Mesothelial cell of epicardium (in vitro differentiated cells): ENCODE measurements around the gene TLR10. TPM values are rescaled to one million over a fixed set of nuclear protein-coding genes. Genes with fewer than 3 reads are reported as not detected.

ENCODE experiments used
- DNase-seq, 2 experiments: peaks; one replicate each; pipeline ENCODE4 v3.0.0; 2021; ENCODE audit warnings: low spot score in 2 of 2; ENCODE audit not compliant: unreplicated experiment in 2 of 2
- H3K27ac Mint-ChIP-seq: 2 replicates; pipeline ENCODE4 v1.8.0; 2021; ENCODE audit warnings: mixed read lengths
- H3K27me3 Mint-ChIP-seq: 2 replicates; pipeline ENCODE4 v1.8.0; 2021; ENCODE audit warnings: low read depth, mixed read lengths
- H3K36me3 Mint-ChIP-seq: 2 replicates; pipeline ENCODE4 v1.8.0; 2021; ENCODE audit warnings: mixed read lengths
- H3K4me1 Mint-ChIP-seq: 2 replicates; pipeline ENCODE4 v1.8.0; 2021; ENCODE audit warnings: mixed read lengths
- H3K4me3 Mint-ChIP-seq: 2 replicates; pipeline ENCODE4 v1.8.0; 2021; ENCODE audit warnings: mild to moderate bottlenecking, moderate library complexity, mixed read lengths
- H3K9me3 Mint-ChIP-seq: 2 replicates; pipeline ENCODE4 v1.8.0; 2021; ENCODE audit warnings: mixed read lengths
- CTCF ChIP-seq: fragments of 200-600 bp; sonication (generic); IDR thresholded peaks from one replicate; pipeline ENCODE4 v1.5.0; 2021; ENCODE audit warnings: antibody characterized with exemption; ENCODE audit not compliant: unreplicated experiment
- total RNA-seq: library from RNA; stranded (reverse); gene quantifications from 3 replicates; pipeline ENCODE4 v1.2.1, GENCODE V29; 2021

The TLR10 gene
- total RNA-seq, 1 donor from 2014 or later, result not detected

GRCh38 chr4:38804654-38805295 is 22.0 kb upstream of the TLR10 start, which contains the start of gene TLR1:
TLR1 (minus strand) TSS chr4:38804791; CDS start chr4:38798831, 5,960 bp downstream.
- no peaks in the 10 kb centered on the region for H3K27me3 Mint-ChIP-seq
- H3K36me3 Mint-ChIP-seq, result peaks cover 6% of the 10 kb centered on the region
- H3K27ac Mint-ChIP-seq, result peak within 1 kb of the TSS; percentile 27
- H3K4me3 Mint-ChIP-seq, result no peak within 1 kb of the TSS
- H3K4me1 Mint-ChIP-seq, result peaks cover 8% of the 10 kb centered on the region
- TF ChIP-seq CTCF, result peak; percentile 77
- peaks cover 27% of the 10 kb centered on the region for H3K9me3 Mint-ChIP-seq
- DNase-seq, result no peak

GRCh38 chr4:38803833-38804653 is 21.3 kb upstream of the TLR10 start:
- no peak overlapping the region for H3K4me3 Mint-ChIP-seq
- peaks cover 28% of the 10 kb centered on the region for H3K9me3 Mint-ChIP-seq
- H3K27me3 Mint-ChIP-seq, result no peaks in the 10 kb centered on the region
- peaks cover 6% of the 10 kb centered on the region for H3K36me3 Mint-ChIP-seq
- H3K27ac Mint-ChIP-seq, result peak overlapping the region; percentile 27
- H3K4me1 Mint-ChIP-seq, result peaks cover 8% of the 10 kb centered on the region
- DNase-seq, result no peak
- no peak for TF ChIP-seq CTCF

GRCh38 chr4:38802561-38803355 is 20.0 kb upstream of the TLR10 start:
- DNase-seq, result no peak
- Mint-ChIP-seq H3K9me3 (peaks cover 28% of the 10 kb centered on the region), H3K4me1 (peaks cover 8% of the 10 kb centered on the region), H3K4me3 (no peak overlapping the region), H3K27me3 (no peaks in the 10 kb centered on the region), H3K27ac (no peak overlapping the region), H3K36me3 (peaks cover 6% of the 10 kb centered on the region)
- no peak for TF ChIP-seq CTCF

- TF ChIP-seq CTCF, result no peak
- no peak for DNase-seq
- peaks cover 8% of the 10 kb centered on the region for H3K4me1 Mint-ChIP-seq
- no peak overlapping the region for H3K4me3 Mint-ChIP-seq
- H3K27ac Mint-ChIP-seq, result no peak overlapping the region
- peaks cover 28% of the 10 kb centered on the region for H3K9me3 Mint-ChIP-seq
- peaks cover 6% of the 10 kb centered on the region for H3K27me3 Mint-ChIP-seq
- H3K36me3 Mint-ChIP-seq, result peaks cover 6% of the 10 kb centered on the region
Observed at GRCh38 chr4:38800961-38801450, 18.2 kb upstream of the TLR10 start.

DNA sequence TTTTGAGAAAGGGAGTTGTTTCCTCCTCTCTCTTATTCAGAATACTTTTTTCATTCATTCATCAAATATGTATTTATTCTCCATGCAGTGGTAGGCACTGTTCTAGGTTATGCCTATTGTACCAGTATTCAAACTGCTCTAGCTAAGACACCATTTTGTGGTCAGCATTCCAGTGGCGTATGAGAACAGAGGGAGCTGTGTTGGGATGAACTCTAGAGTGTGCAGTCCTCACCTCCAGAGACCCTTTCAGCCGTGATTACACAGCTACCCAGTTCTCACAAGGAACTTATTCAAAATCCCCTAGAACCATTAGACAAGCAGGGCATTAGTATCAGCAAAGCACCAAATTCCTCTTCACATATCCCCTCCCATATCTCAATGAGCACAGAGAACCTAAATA is 17.6 kb upstream of the TLR10 start:
- peaks cover 28% of the 10 kb centered on the region for H3K9me3 Mint-ChIP-seq
- peaks cover 8% of the 10 kb centered on the region for H3K4me1 Mint-ChIP-seq
- H3K27me3 Mint-ChIP-seq, result peaks cover 6% of the 10 kb centered on the region

More for the DNA sequence above, 17.6 kb upstream of the TLR10 start:
- TF ChIP-seq CTCF, result no peak
- Mint-ChIP-seq H3K36me3 (peaks cover 6% of the 10 kb centered on the region), H3K4me3 (no peak overlapping the region), H3K27ac (no peak overlapping the region)
- no peak for DNase-seq
